Head of caudate nucleus (tissue), 42 donors: Measurements from ENCODE around the gene NXPH1.

ENCODE experiments used
- DNase-seq, 42 donors: peaks; one replicate each; pipeline versions ENCODE4 v3.0.0 to v3.0.0-alpha.2; 2020 to 2021; ENCODE audit warnings: mixed read lengths in 7 of 42
- intact Hi-C: fragments of 100-400 bp; cut with DNase I; formaldehyde crosslinking; loops from one replicate; pipeline ENCODE4 v1.15.0; 2022

Gene NXPH1

GRCh38 chr7:8490391-8491045 is 57.1 kb downstream of the NXPH1 start:
- intact Hi-C loops: no loop called here
- DNase-seq: no peak

GRCh38 chr7:8491106-8491505 is 57.7 kb downstream of the NXPH1 start:
- DNase-seq: no peak
- intact Hi-C loops: no loop called here

GRCh38 chr7:8491544-8492489 is 58.4 kb downstream of the NXPH1 start:
- intact Hi-C loops: no loop called here
- DNase-seq: no peak

GRCh38 chr7:8499128-8499527 is 65.7 kb downstream of the NXPH1 start:
- DNase-seq: no peak
- intact Hi-C loops: no loop called here

- peak in 5 of 42 donors; percentile 2 to 30 (median 16) for DNase-seq
- intact Hi-C loops: no loop called here
Observed at GRCh38 chr7:8500286-8500685, 66.9 kb downstream of the NXPH1 start.

- DNase-seq: no peak
- intact Hi-C loops: no loop called here
Observed at GRCh38 chr7:8507566-8507965, 74.2 kb downstream of the NXPH1 start.

- no peak for DNase-seq
- intact Hi-C loops: no loop called here
Observed at GRCh38 chr7:8509621-8510020, 76.2 kb downstream of the NXPH1 start.

GRCh38 chr7:8511855-8512254 is 78.4 kb downstream of the NXPH1 start:
- no peak for DNase-seq
- intact Hi-C loops: no loop called here

- DNase-seq: no peak
- intact Hi-C loops: no loop called here
Observed at GRCh38 chr7:8514781-8515519, 81.5 kb downstream of the NXPH1 start.

GRCh38 chr7:8515640-8516185 is 82.3 kb downstream of the NXPH1 start:
- intact Hi-C loops: no loop called here
- no peak for DNase-seq

GRCh38 chr7:8516976-8517375 is 83.6 kb downstream of the NXPH1 start:
- no peak for DNase-seq
- intact Hi-C loops: no loop called here

GRCh38 chr7:8528311-8528710 is 94.9 kb downstream of the NXPH1 start:
- DNase-seq: no peak
- intact Hi-C loops: no loop called here

- intact Hi-C loops: no loop called here
- no peak for DNase-seq
Observed at GRCh38 chr7:8531991-8532515, 98.6 kb downstream of the NXPH1 start.

- intact Hi-C loops: no loop called here
- DNase-seq: no peak
Observed at GRCh38 chr7:8536431-8536830, 103.0 kb downstream of the NXPH1 start.

GRCh38 chr7:8549046-8549445 is 115.6 kb downstream of the NXPH1 start:
- DNase-seq: no peak
- intact Hi-C loops: no loop called here

GRCh38 chr7:8560501-8560900 is 127.1 kb downstream of the NXPH1 start:
- intact Hi-C loops: no loop called here
- no peak for DNase-seq

GRCh38 chr7:8561449-8561848 is 128.0 kb downstream of the NXPH1 start:
- peak in 1 of 42 donors; percentile 3 for DNase-seq
- intact Hi-C loops: no loop called here

GRCh38 chr7:8564281-8564680 is 130.9 kb downstream of the NXPH1 start:
- DNase-seq: no peak
- intact Hi-C loops: no loop called here

GRCh38 chr7:8566016-8566415 is 132.6 kb downstream of the NXPH1 start:
- intact Hi-C loops: no loop called here
- no peak for DNase-seq
